Dendritic cell treated with granulocyte-macrophage colony-stimulating factor and Interleukin-4, amounts not matched to agents 40 ng/mL and 50 ng/mL, for 4 days (primary cell): ENCODE results near the gene H1-8.

Experiments
- H3K27ac Mint-ChIP-seq: one replicate; pipeline ENCODE4 v1.8.0; 2022; ENCODE audit warnings: mild to moderate bottlenecking, mixed read lengths
- H3K27me3 Mint-ChIP-seq: one replicate; pipeline ENCODE4 v1.8.0; 2022; ENCODE audit warnings: mild to moderate bottlenecking, mixed read lengths
- H3K36me3 Mint-ChIP-seq: one replicate; pipeline ENCODE4 v1.8.0; 2022; ENCODE audit warnings: low read depth, mixed read lengths
- H3K4me1 Mint-ChIP-seq: one replicate; pipeline ENCODE4 v1.8.0; 2022; ENCODE audit warnings: low read depth, mixed read lengths
- H3K4me3 Mint-ChIP-seq: one replicate; pipeline ENCODE4 v1.8.0; 2022; ENCODE audit warnings: mild to moderate bottlenecking, moderate library complexity, mixed read lengths
- H3K9me3 Mint-ChIP-seq: one replicate; pipeline ENCODE4 v1.8.0; 2022; ENCODE audit warnings: mixed read lengths
- intact Hi-C: fragments of 100-400 bp; cut with micrococcal nuclease; formaldehyde crosslinking; loops from one replicate; pipeline ENCODE4 v1.15.0; 2022

H1-8 gene

DNA sequence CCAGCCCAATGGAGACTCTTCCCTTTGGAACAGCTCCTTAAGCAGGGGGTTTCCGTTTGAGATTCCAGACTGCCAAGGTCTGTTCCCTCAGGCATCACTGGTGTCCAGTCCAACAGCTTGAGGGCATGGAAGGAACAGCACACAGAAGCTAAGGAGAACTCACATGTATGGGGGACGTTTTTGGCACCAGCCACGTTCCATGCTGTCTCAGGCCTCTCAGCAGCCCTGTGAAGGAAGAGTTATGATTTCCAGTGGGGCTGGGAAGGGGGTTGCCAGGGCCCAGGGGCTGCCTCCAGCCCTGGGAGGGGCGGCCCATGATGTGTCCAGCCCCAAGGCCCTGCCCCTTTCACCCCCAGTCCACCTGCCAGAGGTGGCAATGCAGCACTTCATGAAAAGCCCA, 22.0 kb upstream of the H1-8 start:
- H3K4me1 Mint-ChIP-seq: peaks cover 21% of the 10 kb centered on the region
- peaks cover 22% of the 10 kb centered on the region for H3K36me3 Mint-ChIP-seq
- H3K9me3 Mint-ChIP-seq: no peaks in the 10 kb centered on the region
- H3K4me3 Mint-ChIP-seq: no peak overlapping the region
- intact Hi-C loops: no loop called here
- H3K27ac Mint-ChIP-seq: no peak overlapping the region
- H3K27me3 Mint-ChIP-seq: no peaks in the 10 kb centered on the region

DNA sequence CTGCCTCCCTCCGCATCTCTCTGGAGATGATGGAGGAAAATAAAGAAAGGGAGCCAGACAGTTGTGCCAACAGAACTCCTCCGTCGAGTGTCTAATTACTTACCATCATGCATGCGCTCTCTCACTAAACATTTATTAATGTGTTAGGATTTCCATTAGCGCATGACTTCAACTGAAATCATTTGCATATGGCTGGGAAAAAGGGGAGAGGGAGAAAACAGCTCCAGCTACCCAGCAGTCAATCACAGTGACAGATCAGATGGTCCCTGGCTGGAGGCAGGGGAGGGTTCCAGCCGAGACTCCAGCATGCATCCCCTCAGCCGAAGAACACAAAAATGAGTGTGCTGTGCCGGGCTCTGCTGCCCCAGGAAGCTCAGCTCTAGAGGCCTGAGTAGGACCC, 21.4 kb upstream of the H1-8 start:
- Mint-ChIP-seq H3K4me3 (no peak overlapping the region), H3K36me3 (peaks cover 15% of the 10 kb centered on the region), H3K27ac (no peak overlapping the region), H3K27me3 (no peaks in the 10 kb centered on the region), H3K9me3 (no peaks in the 10 kb centered on the region), H3K4me1 (peaks cover 28% of the 10 kb centered on the region)
- intact Hi-C loops: no loop called here

DNA sequence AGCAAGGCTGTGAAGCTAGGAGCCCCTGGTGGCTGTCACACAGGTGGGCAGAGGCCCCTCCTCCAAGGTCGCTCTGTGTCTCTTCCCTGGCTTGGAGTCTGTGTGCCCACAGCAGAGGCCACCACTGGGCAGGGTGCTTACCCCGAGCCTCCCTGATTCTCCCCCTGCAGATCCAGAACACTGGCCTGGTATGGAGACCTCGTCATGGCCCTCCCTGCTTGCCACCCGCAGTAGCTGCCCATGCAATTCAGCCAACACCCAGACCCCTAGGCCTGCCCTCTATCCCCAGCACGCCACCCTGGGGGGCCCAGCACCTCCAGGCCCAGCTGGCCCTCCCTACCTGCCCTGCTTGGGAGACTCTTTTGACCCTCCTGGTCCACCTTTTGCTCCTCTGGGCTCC, 20.0 kb upstream of the H1-8 start:
- intact Hi-C loops: no loop called here
- peaks cover 41% of the 10 kb centered on the region for H3K4me1 Mint-ChIP-seq
- H3K27me3 Mint-ChIP-seq: no peaks in the 10 kb centered on the region
- H3K9me3 Mint-ChIP-seq: no peaks in the 10 kb centered on the region
- peak overlapping the region; percentile 57 for H3K27ac Mint-ChIP-seq
- H3K4me3 Mint-ChIP-seq: no peak overlapping the region
- H3K36me3 Mint-ChIP-seq: peaks cover 7% of the 10 kb centered on the region

DNA sequence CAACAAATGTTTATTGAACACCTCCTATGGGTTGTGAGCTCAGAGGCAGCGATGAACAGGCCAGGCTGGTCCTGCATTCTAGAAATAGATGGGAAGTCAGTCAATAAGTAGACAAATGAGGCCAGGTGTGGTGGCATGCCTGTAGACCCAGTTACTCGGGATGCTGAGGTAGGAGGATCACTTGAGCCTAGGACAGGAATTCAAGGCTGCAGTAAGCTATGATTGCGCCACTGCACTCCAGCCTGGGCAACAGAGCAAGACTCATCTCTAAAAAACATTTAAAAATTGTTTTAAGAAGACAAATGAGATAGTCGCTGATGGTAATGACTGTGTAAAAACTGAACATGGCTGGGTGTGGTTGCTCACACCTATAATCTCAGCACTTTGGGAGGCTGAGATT, 18.9 kb upstream of the H1-8 start:
- Mint-ChIP-seq H3K36me3 (peaks cover 7% of the 10 kb centered on the region), H3K4me3 (no peak overlapping the region), H3K4me1 (peaks cover 52% of the 10 kb centered on the region), H3K27me3 (no peaks in the 10 kb centered on the region), H3K27ac (no peak overlapping the region), H3K9me3 (no peaks in the 10 kb centered on the region)
- intact Hi-C loops: no loop called here

DNA sequence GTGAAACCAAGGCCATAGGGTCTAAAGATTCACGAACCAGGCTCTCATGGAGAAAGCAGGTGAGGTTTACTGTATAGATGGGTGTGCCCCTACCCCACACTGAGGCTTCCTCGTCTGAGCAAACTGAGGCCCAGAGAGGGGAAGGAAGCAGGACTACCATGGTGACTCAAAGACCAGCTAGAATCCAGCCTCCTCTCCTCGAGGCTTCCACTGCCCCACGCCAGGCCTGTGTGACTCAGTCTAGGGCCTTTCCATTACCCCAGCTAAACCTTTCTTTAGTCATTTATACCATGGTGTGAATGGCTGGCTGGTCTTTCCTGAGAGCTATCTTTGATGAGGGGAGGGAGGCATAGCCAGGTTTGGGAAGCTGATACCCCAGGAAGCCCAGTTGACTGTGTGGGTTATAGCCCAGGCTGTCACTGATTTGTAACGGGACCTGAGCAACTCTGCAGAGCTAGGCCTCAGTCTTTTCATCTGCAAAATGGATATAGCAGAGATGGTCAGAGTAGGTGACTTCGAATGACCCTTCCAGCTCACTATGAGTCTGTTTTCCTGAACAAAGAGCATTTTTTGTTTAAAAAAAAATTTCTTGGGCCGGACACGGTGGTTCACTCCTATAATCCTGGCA, 17.5 kb upstream of the H1-8 start:
- no peak overlapping the region for H3K4me3 Mint-ChIP-seq
- intact Hi-C loops: no loop called here
- H3K9me3 Mint-ChIP-seq: no peaks in the 10 kb centered on the region
- H3K4me1 Mint-ChIP-seq: peaks cover 66% of the 10 kb centered on the region
- H3K36me3 Mint-ChIP-seq: no peaks in the 10 kb centered on the region
- no peaks in the 10 kb centered on the region for H3K27me3 Mint-ChIP-seq
- H3K27ac Mint-ChIP-seq: peak overlapping the region; percentile 74

DNA sequence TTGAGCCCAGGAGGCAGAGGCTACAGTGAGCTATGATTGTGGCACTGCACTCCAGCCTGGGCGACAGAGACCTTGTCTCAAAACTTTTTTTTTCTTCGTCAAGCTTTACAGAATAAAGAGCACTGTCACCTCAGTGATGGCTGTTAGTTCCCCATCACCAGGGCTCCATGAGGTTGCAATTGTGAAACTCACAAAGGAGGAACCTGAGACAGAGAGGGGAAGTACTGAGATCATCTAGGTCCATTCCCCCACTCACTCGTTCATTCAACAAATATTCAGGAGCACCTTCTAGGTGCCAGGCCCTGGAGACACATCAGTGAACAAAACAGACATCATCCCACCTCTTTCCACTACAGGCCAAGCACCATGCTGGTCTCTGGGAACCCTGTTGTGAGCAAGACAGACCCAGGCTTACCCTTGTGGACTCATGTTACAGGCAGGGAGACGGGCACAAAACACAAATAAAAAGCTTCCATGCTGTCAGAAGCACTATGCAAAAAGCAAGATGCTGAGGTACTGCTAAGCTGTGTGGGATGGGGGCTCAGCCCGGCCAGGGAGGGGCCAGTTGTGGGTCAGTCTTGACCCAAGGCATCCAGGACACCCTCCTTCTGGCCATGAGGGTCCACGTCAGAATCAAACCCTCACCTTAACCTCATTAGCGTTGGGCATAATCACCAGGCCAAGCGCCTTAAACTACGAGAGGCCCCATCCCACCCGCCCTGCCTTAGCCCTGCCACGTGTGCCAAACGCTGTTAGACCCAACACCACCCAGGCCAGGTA, 16.7 kb upstream of the H1-8 start:
- Mint-ChIP-seq H3K27me3 (no peaks in the 10 kb centered on the region), H3K27ac (peak overlapping the region; percentile 74), H3K4me1 (peaks cover 73% of the 10 kb centered on the region), H3K9me3 (no peaks in the 10 kb centered on the region), H3K36me3 (no peaks in the 10 kb centered on the region), H3K4me3 (no peak overlapping the region)
- intact Hi-C loops: no loop called here

DNA sequence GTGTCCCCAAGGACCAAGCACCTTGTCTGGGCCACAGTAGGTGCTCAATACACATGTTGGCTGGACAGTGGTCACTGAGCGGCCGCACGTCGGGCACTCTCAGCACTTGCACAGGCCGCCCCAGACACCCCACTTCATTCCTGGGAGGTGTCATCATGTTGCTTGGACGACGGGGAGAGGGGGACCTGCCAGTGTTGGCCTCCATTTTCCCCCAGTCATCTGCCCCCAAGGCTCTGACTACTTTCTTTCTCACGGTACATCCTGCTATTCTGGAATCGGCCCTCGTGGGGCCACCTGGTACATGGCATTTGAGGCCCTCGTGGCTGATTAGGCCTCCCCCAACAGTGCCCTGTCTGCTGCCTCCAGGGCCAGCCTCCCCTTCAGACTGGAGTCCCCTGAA, 15.7 kb upstream of the H1-8 start:
- Mint-ChIP-seq H3K4me1 (peaks cover 78% of the 10 kb centered on the region), H3K27ac (peak overlapping the region; percentile 67), H3K9me3 (no peaks in the 10 kb centered on the region), H3K36me3 (no peaks in the 10 kb centered on the region), H3K4me3 (no peak overlapping the region), H3K27me3 (no peaks in the 10 kb centered on the region)
- intact Hi-C loops: no loop called here

DNA sequence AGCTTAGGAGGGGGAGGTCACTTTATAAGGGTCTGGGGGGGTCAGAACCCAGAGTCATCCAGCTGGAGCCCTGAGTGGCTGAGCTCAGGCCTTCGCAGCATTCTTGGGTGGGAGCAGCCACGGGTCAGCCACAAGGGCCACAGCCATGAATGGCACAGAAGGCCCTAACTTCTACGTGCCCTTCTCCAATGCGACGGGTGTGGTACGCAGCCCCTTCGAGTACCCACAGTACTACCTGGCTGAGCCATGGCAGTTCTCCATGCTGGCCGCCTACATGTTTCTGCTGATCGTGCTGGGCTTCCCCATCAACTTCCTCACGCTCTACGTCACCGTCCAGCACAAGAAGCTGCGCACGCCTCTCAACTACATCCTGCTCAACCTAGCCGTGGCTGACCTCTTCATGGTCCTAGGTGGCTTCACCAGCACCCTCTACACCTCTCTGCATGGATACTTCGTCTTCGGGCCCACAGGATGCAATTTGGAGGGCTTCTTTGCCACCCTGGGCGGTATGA, 14.3 kb upstream of the H1-8 start, which contains the start of gene RHO:
TSS of gene RHO (plus strand) at position 51 of the 512 bp plus-strand sequence. CDS start at position 146, 95 bp downstream.
- Mint-ChIP-seq H3K4me3 (no peak within 1 kb of the TSS), H3K27me3 (no peaks in the 10 kb centered on the region), H3K4me1 (peaks cover 71% of the 10 kb centered on the region), H3K36me3 (no peaks in the 10 kb centered on the region), H3K27ac (peak within 1 kb of the TSS; percentile 67), H3K9me3 (no peaks in the 10 kb centered on the region)
- intact Hi-C loops: no loop called here

DNA sequence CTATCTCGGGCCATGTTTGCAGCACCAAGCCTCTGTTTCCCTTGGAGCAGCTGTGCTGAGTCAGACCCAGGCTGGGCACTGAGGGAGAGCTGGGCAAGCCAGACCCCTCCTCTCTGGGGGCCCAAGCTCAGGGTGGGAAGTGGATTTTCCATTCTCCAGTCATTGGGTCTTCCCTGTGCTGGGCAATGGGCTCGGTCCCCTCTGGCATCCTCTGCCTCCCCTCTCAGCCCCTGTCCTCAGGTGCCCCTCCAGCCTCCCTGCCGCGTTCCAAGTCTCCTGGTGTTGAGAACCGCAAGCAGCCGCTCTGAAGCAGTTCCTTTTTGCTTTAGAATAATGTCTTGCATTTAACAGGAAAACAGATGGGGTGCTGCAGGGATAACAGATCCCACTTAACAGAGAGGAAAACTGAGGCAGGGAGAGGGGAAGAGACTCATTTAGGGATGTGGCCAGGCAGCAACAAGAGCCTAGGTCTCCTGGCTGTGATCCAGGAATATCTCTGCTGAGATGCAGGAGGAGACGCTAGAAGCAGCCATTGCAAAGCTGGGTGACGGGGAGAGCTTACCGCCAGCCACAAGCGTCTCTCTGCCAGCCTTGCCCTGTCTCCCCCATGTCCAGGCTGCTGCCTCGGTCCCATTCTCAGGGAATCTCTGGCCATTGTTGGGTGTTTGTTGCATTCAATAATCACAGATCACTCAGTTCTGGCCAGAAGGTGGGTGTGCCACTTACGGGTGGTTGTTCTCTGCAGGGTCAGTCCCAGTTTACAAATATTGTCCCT, 13.4 kb upstream of the H1-8 start:
- Mint-ChIP-seq H3K4me3 (no peak overlapping the region), H3K4me1 (peaks cover 70% of the 10 kb centered on the region), H3K27ac (no peak overlapping the region), H3K9me3 (no peaks in the 10 kb centered on the region), H3K27me3 (no peaks in the 10 kb centered on the region), H3K36me3 (no peaks in the 10 kb centered on the region)
- intact Hi-C loops: no loop called here

DNA sequence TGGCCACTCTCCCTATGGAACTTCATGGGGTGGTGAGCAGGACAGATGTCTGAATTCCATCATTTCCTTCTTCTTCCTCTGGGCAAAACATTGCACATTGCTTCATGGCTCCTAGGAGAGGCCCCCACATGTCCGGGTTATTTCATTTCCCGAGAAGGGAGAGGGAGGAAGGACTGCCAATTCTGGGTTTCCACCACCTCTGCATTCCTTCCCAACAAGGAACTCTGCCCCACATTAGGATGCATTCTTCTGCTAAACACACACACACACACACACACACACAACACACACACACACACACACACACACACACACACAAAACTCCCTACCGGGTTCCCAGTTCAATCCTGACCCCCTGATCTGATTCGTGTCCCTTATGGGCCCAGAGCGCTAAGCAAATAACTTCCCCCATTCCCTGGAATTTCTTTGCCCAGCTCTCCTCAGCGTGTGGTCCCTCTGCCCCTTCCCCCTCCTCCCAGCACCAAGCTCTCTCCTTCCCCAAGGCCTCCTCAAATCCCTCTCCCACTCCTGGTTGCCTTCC, 12.7 kb upstream of the H1-8 start:
- intact Hi-C loops: no loop called here
- Mint-ChIP-seq H3K36me3 (no peaks in the 10 kb centered on the region), H3K27ac (no peak overlapping the region), H3K4me1 (peaks cover 63% of the 10 kb centered on the region), H3K4me3 (no peak overlapping the region), H3K9me3 (no peaks in the 10 kb centered on the region), H3K27me3 (no peaks in the 10 kb centered on the region)

DNA sequence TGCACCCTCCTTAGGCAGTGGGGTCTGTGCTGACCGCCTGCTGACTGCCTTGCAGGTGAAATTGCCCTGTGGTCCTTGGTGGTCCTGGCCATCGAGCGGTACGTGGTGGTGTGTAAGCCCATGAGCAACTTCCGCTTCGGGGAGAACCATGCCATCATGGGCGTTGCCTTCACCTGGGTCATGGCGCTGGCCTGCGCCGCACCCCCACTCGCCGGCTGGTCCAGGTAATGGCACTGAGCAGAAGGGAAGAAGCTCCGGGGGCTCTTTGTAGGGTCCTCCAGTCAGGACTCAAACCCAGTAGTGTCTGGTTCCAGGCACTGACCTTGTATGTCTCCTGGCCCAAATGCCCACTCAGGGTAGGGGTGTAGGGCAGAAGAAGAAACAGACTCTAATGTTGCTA, 12.2 kb upstream of the H1-8 start:
- Mint-ChIP-seq H3K4me3 (no peak overlapping the region), H3K9me3 (no peaks in the 10 kb centered on the region)
- intact Hi-C loops: no loop called here

DNA sequence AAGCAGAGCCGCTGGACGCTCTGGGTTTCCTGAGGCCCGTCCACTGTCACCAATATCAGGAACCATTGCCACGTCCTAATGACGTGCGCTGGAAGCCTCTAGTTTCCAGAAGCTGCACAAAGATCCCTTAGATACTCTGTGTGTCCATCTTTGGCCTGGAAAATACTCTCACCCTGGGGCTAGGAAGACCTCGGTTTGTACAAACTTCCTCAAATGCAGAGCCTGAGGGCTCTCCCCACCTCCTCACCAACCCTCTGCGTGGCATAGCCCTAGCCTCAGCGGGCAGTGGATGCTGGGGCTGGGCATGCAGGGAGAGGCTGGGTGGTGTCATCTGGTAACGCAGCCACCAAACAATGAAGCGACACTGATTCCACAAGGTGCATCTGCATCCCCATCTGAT, 11.3 kb upstream of the H1-8 start:
- intact Hi-C loops: no loop called here
- H3K27ac Mint-ChIP-seq: no peak overlapping the region
- no peaks in the 10 kb centered on the region for H3K36me3 Mint-ChIP-seq
- no peaks in the 10 kb centered on the region for H3K9me3 Mint-ChIP-seq
- H3K4me1 Mint-ChIP-seq: peaks cover 50% of the 10 kb centered on the region
- peaks cover 4% of the 10 kb centered on the region for H3K27me3 Mint-ChIP-seq
- H3K4me3 Mint-ChIP-seq: no peak overlapping the region

More for the DNA sequence above, 12.2 kb upstream of the H1-8 start:
- Mint-ChIP-seq H3K27me3 (peaks cover 3% of the 10 kb centered on the region), H3K27ac (no peak overlapping the region), H3K4me1 (peaks cover 58% of the 10 kb centered on the region), H3K36me3 (no peaks in the 10 kb centered on the region)

DNA sequence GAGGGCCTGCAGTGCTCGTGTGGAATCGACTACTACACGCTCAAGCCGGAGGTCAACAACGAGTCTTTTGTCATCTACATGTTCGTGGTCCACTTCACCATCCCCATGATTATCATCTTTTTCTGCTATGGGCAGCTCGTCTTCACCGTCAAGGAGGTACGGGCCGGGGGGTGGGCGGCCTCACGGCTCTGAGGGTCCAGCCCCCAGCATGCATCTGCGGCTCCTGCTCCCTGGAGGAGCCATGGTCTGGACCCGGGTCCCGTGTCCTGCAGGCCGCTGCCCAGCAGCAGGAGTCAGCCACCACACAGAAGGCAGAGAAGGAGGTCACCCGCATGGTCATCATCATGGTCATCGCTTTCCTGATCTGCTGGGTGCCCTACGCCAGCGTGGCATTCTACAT, 10.7 kb upstream of the H1-8 start:
- Mint-ChIP-seq H3K27me3 (peaks cover 8% of the 10 kb centered on the region), H3K27ac (no peak overlapping the region), H3K36me3 (no peaks in the 10 kb centered on the region), H3K4me1 (peaks cover 44% of the 10 kb centered on the region), H3K9me3 (no peaks in the 10 kb centered on the region), H3K4me3 (no peak overlapping the region)
- intact Hi-C loops: no loop called here

DNA sequence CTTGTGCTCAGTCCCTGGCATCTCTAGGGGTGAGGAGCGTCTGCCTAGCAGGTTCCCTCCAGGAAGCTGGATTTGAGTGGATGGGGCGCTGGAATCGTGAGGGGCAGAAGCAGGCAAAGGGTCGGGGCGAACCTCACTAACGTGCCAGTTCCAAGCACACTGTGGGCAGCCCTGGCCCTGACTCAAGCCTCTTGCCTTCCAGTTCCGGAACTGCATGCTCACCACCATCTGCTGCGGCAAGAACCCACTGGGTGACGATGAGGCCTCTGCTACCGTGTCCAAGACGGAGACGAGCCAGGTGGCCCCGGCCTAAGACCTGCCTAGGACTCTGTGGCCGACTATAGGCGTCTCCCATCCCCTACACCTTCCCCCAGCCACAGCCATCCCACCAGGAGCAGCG, 9.6 kb upstream of the H1-8 start:
- Mint-ChIP-seq H3K9me3 (no peaks in the 10 kb centered on the region), H3K4me1 (peaks cover 32% of the 10 kb centered on the region), H3K27ac (no peak overlapping the region), H3K4me3 (no peak overlapping the region), H3K36me3 (no peaks in the 10 kb centered on the region), H3K27me3 (peaks cover 11% of the 10 kb centered on the region)
- intact Hi-C loops: no loop called here
